Smooth muscle cell (in vitro differentiated cells): ENCODE results near the gene CAPN11. TPM values are rescaled to one million over a fixed set of nuclear protein-coding genes. Genes with fewer than 3 reads are reported as not detected.

Experiments used
- DNase-seq: peaks from one replicate; lab custom pipeline; 2025; ENCODE audit not compliant: unreplicated experiment; lab: John Stamatoyannopoulos, UW
- H2AFZ ChIP-seq: fragments of 200-600 bp; sonication (generic); 2 replicates; pipeline ENCODE4 v1.6.0; 2016; ENCODE audit warnings: antibody characterized with exemption, low read depth, mild to moderate bottlenecking
- H3F3A ChIP-seq: fragments of 200-600 bp; sonication (generic); 2 replicates; pipeline ENCODE4 v1.6.0; 2017; ENCODE audit warnings: antibody characterized with exemption, low read depth
- H3K27ac ChIP-seq: fragments of 200-600 bp; sonication (generic); 2 replicates; pipeline ENCODE4 v1.5.1; 2016; ENCODE audit warnings: low read depth, mild to moderate bottlenecking
- H3K27me3 ChIP-seq: fragments of 200-600 bp; sonication (generic); 2 replicates; pipeline ENCODE4 v1.6.1; 2016; ENCODE audit warnings: low read depth, mild to moderate bottlenecking
- H3K36me3 ChIP-seq: fragments of 200-600 bp; sonication (generic); 2 replicates; pipeline ENCODE4 v1.5.1; 2016; ENCODE audit warnings: low read depth
- H3K4me1 ChIP-seq: fragments of 200-600 bp; sonication (generic); 2 replicates; pipeline ENCODE4 v1.5.1; 2016; ENCODE audit warnings: low read depth
- H3K4me2 ChIP-seq: fragments of 200-600 bp; sonication (generic); 2 replicates; pipeline ENCODE4 v1.6.0; 2016; ENCODE audit warnings: mild to moderate bottlenecking
- H3K4me3 ChIP-seq: fragments of 200-600 bp; sonication (generic); 2 replicates; pipeline ENCODE4 v1.5.1; 2016; ENCODE audit warnings: mild to moderate bottlenecking
- H3K79me2 ChIP-seq: fragments of 200-600 bp; sonication (generic); 2 replicates; pipeline ENCODE4 v1.6.0; 2016; ENCODE audit warnings: low read depth, mild to moderate bottlenecking
- H3K9ac ChIP-seq: fragments of 200-600 bp; sonication (generic); 2 replicates; pipeline ENCODE4 v1.6.0; 2016; ENCODE audit warnings: low read depth
- H3K9me3 ChIP-seq: fragments of 200-600 bp; sonication (generic); replicated peaks from 2 replicates; pipeline ENCODE4 v1.5.1; 2016; ENCODE audit warnings: low read depth
- H4K20me1 ChIP-seq: fragments of 200-600 bp; sonication (generic); 2 replicates; pipeline ENCODE4 v1.6.0; 2016; ENCODE audit warnings: low read depth
- WGBS: methylation state at CpG from one replicate; pipeline ENCODE4 v1.1.7; 2016; ENCODE audit warnings: low lambda C conversion rate; 5-methylcytosine and 5-hydroxymethylcytosine counted together
- polyA plus RNA-seq: library from polyadenylated mRNA; unstranded; fragments of >200 nt; fragmentation: Nextera tagmentation; extraction: Ambion mirVana; gene quantifications from 2 replicates; pipeline ENCODE4 v1.2.1, GENCODE V29; 2016
- total RNA-seq: library from RNA; depleted of rRNA; stranded (reverse); fragments of >200 nt; gene quantifications from 2 replicates; pipeline ENCODE4 v1.2.3, GENCODE V29; 2014
- TF ChIP-seq, protein P1 (sequence below): fragments of 200-600 bp; sonication (generic); IDR thresholded peaks from 2 replicates; pipeline ENCODE4 v1.5.1; 2017; ENCODE audit warnings: borderline replicate concordance, mild to moderate bottlenecking, antibody characterized with exemption; ENCODE audit not compliant: insufficient read depth, poor library complexity, severe bottlenecking

Gene CAPN11
- total and polyA plus RNA-seq, 2 experiments from 2014 or later = 0.31 TPM; not detected in 1

- no peaks in the 10 kb centered on the region for H3F3A ChIP-seq
These were observed 40.1 kb downstream of the CAPN11 start for GRCh38 chr6:44198684-44199083.

GRCh38 chr6:44199883-44200282 is 41.3 kb downstream of the CAPN11 start:
- Histone ChIP-seq H2AFZ (no peak overlapping the region), H3F3A (no peaks in the 10 kb centered on the region), H3K27me3 (no peaks in the 10 kb centered on the region), H3K79me2 (no peaks in the 10 kb centered on the region), H3K4me1 (peaks cover 14% of the 10 kb centered on the region), H4K20me1 (no peaks in the 10 kb centered on the region), H3K36me3 (no peaks in the 10 kb centered on the region), H3K27ac (no peak overlapping the region), H3K4me2 (no peak overlapping the region), H3K9ac (no peak overlapping the region), H3K9me3 (no peaks in the 10 kb centered on the region), H3K4me3 (no peak overlapping the region)
- 97% methylated on average over 4 of the region's 4 CpGs for WGBS
- TF ChIP-seq, protein P1, sequence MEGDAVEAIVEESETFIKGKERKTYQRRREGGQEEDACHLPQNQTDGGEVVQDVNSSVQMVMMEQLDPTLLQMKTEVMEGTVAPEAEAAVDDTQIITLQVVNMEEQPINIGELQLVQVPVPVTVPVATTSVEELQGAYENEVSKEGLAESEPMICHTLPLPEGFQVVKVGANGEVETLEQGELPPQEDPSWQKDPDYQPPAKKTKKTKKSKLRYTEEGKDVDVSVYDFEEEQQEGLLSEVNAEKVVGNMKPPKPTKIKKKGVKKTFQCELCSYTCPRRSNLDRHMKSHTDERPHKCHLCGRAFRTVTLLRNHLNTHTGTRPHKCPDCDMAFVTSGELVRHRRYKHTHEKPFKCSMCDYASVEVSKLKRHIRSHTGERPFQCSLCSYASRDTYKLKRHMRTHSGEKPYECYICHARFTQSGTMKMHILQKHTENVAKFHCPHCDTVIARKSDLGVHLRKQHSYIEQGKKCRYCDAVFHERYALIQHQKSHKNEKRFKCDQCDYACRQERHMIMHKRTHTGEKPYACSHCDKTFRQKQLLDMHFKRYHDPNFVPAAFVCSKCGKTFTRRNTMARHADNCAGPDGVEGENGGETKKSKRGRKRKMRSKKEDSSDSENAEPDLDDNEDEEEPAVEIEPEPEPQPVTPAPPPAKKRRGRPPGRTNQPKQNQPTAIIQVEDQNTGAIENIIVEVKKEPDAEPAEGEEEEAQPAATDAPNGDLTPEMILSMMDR = no peak
- DNase-seq = no peak

More at GRCh38 chr6:44198684-44199083, 40.1 kb downstream of the CAPN11 start:
- TF ChIP-seq, protein P1 = no peak
- no peaks in the 10 kb centered on the region for H4K20me1 ChIP-seq
- no peaks in the 10 kb centered on the region for H3K79me2 ChIP-seq
- peaks cover 14% of the 10 kb centered on the region for H3K4me1 ChIP-seq
- no peak overlapping the region for H3K4me2 ChIP-seq
- no peak overlapping the region for H3K27ac ChIP-seq
- DNase-seq = no peak
- peaks cover 6% of the 10 kb centered on the region for H3K27me3 ChIP-seq
- H3K9ac ChIP-seq = no peak overlapping the region
- no peak overlapping the region for H2AFZ ChIP-seq
- no peaks in the 10 kb centered on the region for H3K9me3 ChIP-seq
- 93% methylated on average over 3 of the region's 3 CpGs for WGBS
- no peak overlapping the region for H3K4me3 ChIP-seq
- H3K36me3 ChIP-seq = no peaks in the 10 kb centered on the region

DNA sequence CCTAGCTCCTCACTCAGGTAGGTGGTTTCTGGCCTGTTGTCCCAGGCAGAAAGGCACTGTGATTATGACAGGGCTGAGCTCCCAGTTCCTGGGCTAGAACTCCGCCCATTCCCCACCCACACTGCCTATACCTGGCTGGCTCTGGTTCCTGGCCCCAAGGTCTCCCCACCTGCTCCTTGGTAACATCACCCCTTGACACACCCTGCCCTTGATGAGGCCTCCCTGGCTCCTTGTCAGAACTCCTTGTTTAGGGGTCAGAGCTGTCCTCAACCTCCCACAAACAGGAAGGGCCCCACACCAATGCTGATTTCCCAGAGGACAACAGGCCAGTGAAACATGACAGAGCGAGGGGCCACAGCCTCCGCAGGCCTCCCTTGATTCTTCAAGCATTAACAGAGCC is 42.6 kb downstream of the CAPN11 start:
- no peaks in the 10 kb centered on the region for H3K36me3 ChIP-seq
- H3K4me1 ChIP-seq = peaks cover 14% of the 10 kb centered on the region
- H3K27me3 ChIP-seq = no peaks in the 10 kb centered on the region
- H3K27ac ChIP-seq = no peak overlapping the region
- TF ChIP-seq, protein P1 = no peak
- H3K4me3 ChIP-seq = no peak overlapping the region
- 93% methylated on average over 3 of the region's 3 CpGs for WGBS
- no peaks in the 10 kb centered on the region for H4K20me1 ChIP-seq
- H3K9ac ChIP-seq = no peak overlapping the region
- H3F3A ChIP-seq = no peaks in the 10 kb centered on the region
- no peak overlapping the region for H2AFZ ChIP-seq
- no peak for DNase-seq
- H3K4me2 ChIP-seq = no peak overlapping the region
- H3K79me2 ChIP-seq = no peaks in the 10 kb centered on the region
- no peaks in the 10 kb centered on the region for H3K9me3 ChIP-seq

GRCh38 chr6:44201638-44202303 is 43.2 kb downstream of the CAPN11 start:
- TF ChIP-seq, protein P1 = no peak
- Histone ChIP-seq H4K20me1 (no peaks in the 10 kb centered on the region), H3K27ac (no peak overlapping the region), H3K79me2 (no peaks in the 10 kb centered on the region), H3K9me3 (no peaks in the 10 kb centered on the region), H3K36me3 (no peaks in the 10 kb centered on the region), H3K9ac (no peak overlapping the region), H3K4me3 (no peak overlapping the region), H3K27me3 (no peaks in the 10 kb centered on the region), H2AFZ (no peak overlapping the region), H3K4me1 (peaks cover 20% of the 10 kb centered on the region), H3F3A (no peaks in the 10 kb centered on the region), H3K4me2 (no peak overlapping the region)
- WGBS = 72% methylated on average over 11 of the region's 11 CpGs
- no peak for DNase-seq
